Calu3 (cell line): ENCODE measurements around the gene LNX2. TPM values are rescaled to one million over a fixed set of nuclear protein-coding genes. Genes with fewer than 3 reads are reported as not detected.

ENCODE experiments used
- BruUV-seq: library from RNA; stranded (reverse); fragments of 400-500 nt; replicated peaks from 2 replicates; lab custom pipeline; 2021; lab: Mats Ljungman, UMichigan
- CTCF ChIA-PET: fragments of 300-600 bp; sonication (Branson Sonifier 250); formaldehyde crosslinking; loops from one replicate; lab custom pipeline; 2022; ENCODE audit warnings: antibody characterized with exemption; lab: Charles Lee
- DNase-seq: peaks from one replicate; pipeline ENCODE4 v3.0.0; 2022
- H3K27ac Mint-ChIP-seq: one replicate; pipeline ENCODE4 v1.8.0; 2022; ENCODE audit warnings: mixed read lengths; ENCODE audit not compliant: unreplicated experiment
- H3K27me3 Mint-ChIP-seq: one replicate; pipeline ENCODE4 v1.8.0; 2022; ENCODE audit warnings: mixed read lengths; ENCODE audit not compliant: unreplicated experiment
- H3K36me3 Mint-ChIP-seq: one replicate; pipeline ENCODE4 v1.8.0; 2022; ENCODE audit warnings: mild to moderate bottlenecking, moderate library complexity, mixed read lengths; ENCODE audit not compliant: insufficient read depth, unreplicated experiment
- H3K4me1 Mint-ChIP-seq: one replicate; pipeline ENCODE4 v1.8.0; 2022; ENCODE audit warnings: mild to moderate bottlenecking, low read depth, mixed read lengths; ENCODE audit not compliant: unreplicated experiment
- H3K4me3 Mint-ChIP-seq: one replicate; pipeline ENCODE4 v1.8.0; 2022; ENCODE audit warnings: mild to moderate bottlenecking, low read depth, moderate library complexity, mixed read lengths; ENCODE audit not compliant: unreplicated experiment
- H3K9me3 Mint-ChIP-seq: one replicate; pipeline ENCODE4 v1.8.0; 2022; ENCODE audit warnings: low read depth, mixed read lengths; ENCODE audit not compliant: unreplicated experiment
- intact Hi-C: fragments of 100-400 bp; cut with micrococcal nuclease; formaldehyde crosslinking; loops from one replicate; pipeline ENCODE4 v1.10.0; 2022; ENCODE audit not compliant: unreplicated experiment
- total RNA-seq: library from RNA; stranded (reverse); gene quantifications from 2 replicates; pipeline ENCODE4 v1.2.3, GENCODE V29; 2022
- TF ChIP-seq, protein P1 (sequence below): fragments of 200-600 bp; IDR thresholded peaks from one replicate; pipeline ENCODE4 v1.8.0; 2022; ENCODE audit warnings: antibody characterized with exemption; ENCODE audit not compliant: unreplicated experiment

Gene LNX2
- total RNA-seq, 1 experiment from 2014 or later, result 11.0 TPM

DNA sequence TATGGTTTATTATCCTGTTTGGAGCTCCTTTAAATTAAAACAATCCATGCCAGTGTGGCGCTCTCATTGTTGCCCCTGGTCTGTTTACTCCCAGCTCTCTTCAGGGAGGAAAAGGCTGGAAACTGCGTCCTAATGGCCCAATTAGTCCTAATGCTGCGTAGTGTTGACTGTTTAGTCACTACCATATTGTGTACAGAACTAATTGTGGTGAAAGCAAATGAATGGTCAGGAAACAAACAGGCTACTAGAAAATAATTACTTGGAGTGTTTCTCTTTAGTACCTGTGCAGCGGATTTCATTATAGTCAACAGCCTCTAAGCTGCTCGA lies 115.5 kb downstream of the LNX2 start:
- H3K9me3 Mint-ChIP-seq, result no peaks in the 10 kb centered on the region
- intact Hi-C loops, result no loop called here
- no peak overlapping the region for H3K4me3 Mint-ChIP-seq
- CTCF ChIA-PET, result no interaction called here
- TF ChIP-seq, protein P1, sequence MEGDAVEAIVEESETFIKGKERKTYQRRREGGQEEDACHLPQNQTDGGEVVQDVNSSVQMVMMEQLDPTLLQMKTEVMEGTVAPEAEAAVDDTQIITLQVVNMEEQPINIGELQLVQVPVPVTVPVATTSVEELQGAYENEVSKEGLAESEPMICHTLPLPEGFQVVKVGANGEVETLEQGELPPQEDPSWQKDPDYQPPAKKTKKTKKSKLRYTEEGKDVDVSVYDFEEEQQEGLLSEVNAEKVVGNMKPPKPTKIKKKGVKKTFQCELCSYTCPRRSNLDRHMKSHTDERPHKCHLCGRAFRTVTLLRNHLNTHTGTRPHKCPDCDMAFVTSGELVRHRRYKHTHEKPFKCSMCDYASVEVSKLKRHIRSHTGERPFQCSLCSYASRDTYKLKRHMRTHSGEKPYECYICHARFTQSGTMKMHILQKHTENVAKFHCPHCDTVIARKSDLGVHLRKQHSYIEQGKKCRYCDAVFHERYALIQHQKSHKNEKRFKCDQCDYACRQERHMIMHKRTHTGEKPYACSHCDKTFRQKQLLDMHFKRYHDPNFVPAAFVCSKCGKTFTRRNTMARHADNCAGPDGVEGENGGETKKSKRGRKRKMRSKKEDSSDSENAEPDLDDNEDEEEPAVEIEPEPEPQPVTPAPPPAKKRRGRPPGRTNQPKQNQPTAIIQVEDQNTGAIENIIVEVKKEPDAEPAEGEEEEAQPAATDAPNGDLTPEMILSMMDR, result no peak
- H3K27ac Mint-ChIP-seq, result no peak overlapping the region
- BruUV-seq, result no TSS peak
- no peaks in the 10 kb centered on the region for H3K4me1 Mint-ChIP-seq
- no peaks in the 10 kb centered on the region for H3K36me3 Mint-ChIP-seq
- peaks cover 13% of the 10 kb centered on the region for H3K27me3 Mint-ChIP-seq
- DNase-seq, result no peak

DNA sequence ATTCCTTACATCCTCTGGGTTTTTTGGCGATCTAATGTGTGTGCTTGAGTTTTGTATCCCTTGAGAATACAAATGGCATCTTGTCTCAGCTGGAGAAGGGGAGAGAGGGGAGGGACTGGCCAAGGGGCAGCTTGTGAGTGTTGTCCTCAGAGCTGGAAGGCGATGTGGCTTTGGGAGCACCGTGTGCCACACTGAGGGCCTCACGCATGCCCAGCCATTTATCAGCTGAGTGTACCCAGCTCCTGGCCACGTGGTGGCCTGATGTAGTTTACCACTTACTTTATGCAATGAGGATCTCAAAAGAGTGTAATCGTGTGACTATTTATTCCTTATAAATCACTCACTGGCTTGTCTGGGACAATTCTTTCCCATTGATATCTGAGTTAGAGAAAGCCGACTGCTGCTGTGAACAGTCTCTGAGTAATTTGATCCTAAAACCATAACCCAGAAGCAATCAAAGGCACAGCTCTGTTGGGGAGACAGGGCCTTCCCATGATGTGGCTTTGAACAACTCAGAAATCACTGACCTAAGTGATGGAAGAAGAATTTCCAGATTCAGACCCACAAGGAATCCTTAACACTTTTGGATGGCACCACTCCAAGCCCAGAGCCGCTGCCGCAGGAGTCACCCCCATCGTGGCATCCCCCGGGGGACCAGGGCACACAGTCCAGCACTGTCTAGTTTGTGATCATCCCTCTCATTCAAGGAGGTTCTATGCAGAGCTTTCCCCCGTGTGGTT lies 116.0 kb downstream of the LNX2 start:
- no peaks in the 10 kb centered on the region for H3K4me1 Mint-ChIP-seq
- no peaks in the 10 kb centered on the region for H3K36me3 Mint-ChIP-seq
- intact Hi-C loops, result no loop called here
- peaks cover 8% of the 10 kb centered on the region for H3K27me3 Mint-ChIP-seq
- no TSS peak for BruUV-seq
- TF ChIP-seq, protein P1, result no peak
- H3K27ac Mint-ChIP-seq, result no peak overlapping the region
- CTCF ChIA-PET, result no interaction called here
- H3K4me3 Mint-ChIP-seq, result no peak overlapping the region
- H3K9me3 Mint-ChIP-seq, result no peaks in the 10 kb centered on the region
- DNase-seq, result no peak

DNA sequence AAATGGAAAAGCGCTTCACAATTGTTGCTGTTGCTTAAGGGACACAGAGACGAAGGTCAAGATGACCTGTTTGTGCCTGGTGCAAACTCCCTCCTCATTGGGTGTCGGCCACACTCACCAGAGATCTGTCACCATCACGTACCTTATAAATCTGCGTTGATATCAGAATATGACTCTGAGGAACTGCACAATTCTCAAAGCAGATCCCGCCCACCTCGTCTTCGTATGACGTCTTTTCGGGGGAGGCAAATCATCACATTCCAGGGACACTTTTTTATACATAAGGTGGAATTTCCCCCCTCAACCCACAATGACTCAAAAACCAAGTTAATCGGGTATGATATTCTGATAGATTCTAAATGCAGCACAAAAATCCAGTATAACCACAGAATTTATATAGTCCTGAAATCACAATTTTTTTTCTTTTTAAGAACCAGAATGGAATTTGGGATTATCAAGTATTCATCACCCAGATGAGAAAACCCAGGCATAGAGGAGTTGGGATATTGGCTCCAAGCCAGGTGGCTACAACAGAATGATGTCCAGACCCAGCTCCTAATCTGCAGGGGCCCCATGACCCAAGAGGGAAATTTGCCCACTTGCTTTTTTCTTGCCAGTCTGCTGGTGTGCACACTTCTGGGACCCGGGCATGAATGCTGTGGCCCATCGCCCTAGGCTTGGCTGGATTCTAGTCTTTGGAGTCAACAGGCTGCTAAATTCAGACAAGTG lies 119.4 kb downstream of the LNX2 start:
- intact Hi-C loops, result no loop called here
- CTCF ChIA-PET, result no interaction called here
- Mint-ChIP-seq H3K27me3 (no peaks in the 10 kb centered on the region), H3K36me3 (no peaks in the 10 kb centered on the region), H3K27ac (no peak overlapping the region), H3K9me3 (no peaks in the 10 kb centered on the region), H3K4me3 (no peak overlapping the region), H3K4me1 (no peaks in the 10 kb centered on the region)
- no TSS peak for BruUV-seq
- no peak for DNase-seq
- TF ChIP-seq, protein P1, result no peak

DNA sequence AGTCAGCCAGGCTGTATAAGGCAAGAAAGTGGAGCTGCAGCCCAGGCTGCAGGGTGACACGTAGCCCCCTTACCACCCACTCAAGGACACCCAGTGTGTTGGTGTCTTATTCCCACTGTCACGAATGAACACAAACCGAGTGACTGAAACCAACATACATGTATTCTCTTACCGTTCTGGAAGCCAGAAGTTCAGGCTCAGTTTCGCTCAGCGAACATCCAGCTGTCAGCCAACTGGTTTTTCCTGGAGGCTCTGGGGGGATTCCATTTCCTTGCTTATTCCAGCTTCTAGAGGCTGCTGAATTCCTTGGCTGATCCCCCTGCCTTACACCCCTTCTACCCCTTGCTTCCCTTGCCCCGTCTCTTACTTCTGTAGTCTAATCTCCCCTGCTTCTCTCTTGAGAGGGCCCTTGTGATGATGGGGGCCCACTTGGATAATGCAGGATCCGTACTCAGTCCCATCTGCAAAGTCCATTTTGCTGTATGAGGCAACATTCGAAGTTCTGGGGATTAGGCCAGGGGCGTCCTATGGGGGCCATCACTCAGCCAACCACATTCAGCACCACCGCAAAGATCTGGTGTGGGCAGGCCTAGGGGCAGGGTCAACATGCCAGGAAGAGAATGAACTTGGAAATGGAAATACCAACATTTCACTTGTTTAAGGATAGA lies 122.6 kb downstream of the LNX2 start:
- Mint-ChIP-seq H3K27ac (no peak overlapping the region), H3K27me3 (no peaks in the 10 kb centered on the region), H3K9me3 (no peaks in the 10 kb centered on the region), H3K4me1 (no peaks in the 10 kb centered on the region), H3K4me3 (no peak overlapping the region), H3K36me3 (no peaks in the 10 kb centered on the region)
- TF ChIP-seq, protein P1, result no peak
- intact Hi-C loops, result no loop called here
- BruUV-seq, result no TSS peak
- DNase-seq, result no peak
- CTCF ChIA-PET, result no interaction called here
